Measurements from ENCODE around the gene RABEPK. TPM values are rescaled to one million over a fixed set of nuclear protein-coding genes. Genes with fewer than 3 reads are reported as not detected.
A peak's percentile ranks its signal among the peaks of the same experiment; 100 is the strongest.
"Not testable (repeated sequence)": the region's sequence is repeated elsewhere in the genome, so short reads cannot be mapped to it uniquely, and the experiment has no call there.

RABEPK gene
- total RNA-seq, 4 donors from 2014 or later = 10.9 to 16.5 (median 13.4) TPM

DNA sequence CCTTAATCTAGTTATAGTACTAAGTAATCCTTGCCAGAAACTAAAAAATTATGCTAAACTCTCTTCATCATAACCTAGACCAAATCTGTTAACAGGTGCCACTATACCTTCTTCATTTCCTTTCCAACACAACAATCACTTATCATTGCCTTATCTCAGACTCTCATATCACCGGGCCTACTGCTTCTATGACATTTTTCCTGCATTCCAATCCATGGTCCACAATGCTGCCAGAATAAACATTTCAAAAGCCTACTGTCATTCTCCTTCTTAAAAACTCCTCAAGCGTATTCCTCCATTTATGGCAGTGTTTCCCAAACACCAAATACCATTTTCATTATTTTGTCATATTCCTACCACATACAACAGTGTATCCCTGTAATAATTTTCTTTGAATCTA lies 17.3 kb upstream of the RABEPK start:
- ATAC-seq = no peak
- H3K36me3 ChIP-seq = no peaks in the 10 kb centered on the region
- TF ChIP-seq EP300 (IDR thresholded peaks at IDR 0.05) (no peak), POLR2AphosphoS5 (IDR thresholded peaks at IDR 0.05) (no peak), CTCF (IDR thresholded peaks at IDR 0.05) (no peak), POLR2A (IDR thresholded peaks at IDR 0.05) (no peak)
- H3K4me3 ChIP-seq = no peak overlapping the region
- H3K9me3 ChIP-seq = no peaks in the 10 kb centered on the region
- peaks cover 0 to 56% (median 21%) of the 10 kb centered on the region in 3 donors for H3K4me1 ChIP-seq
- no peaks in the 10 kb centered on the region for H3K27me3 ChIP-seq
- 15 to 28% methylated on average over 2 of the region's 2 CpGs for WGBS, 2 donors (ENCODE audit: low coverage in 1 of 2)
- H3K27ac ChIP-seq = peak overlapping the region in 2 of 4 donors; percentile 35

GRCh38 chr9:125183561-125183960 lies 16.8 kb upstream of the RABEPK start:
- Histone ChIP-seq H3K27me3 (no peaks in the 10 kb centered on the region), H3K4me1 (peaks cover 0 to 62% (median 26%) of the 10 kb centered on the region in 3 donors), H3K9me3 (no peaks in the 10 kb centered on the region), H3K27ac (peak overlapping the region in 3 of 4 donors; percentile 16 to 35 (median 35)), H3K36me3 (no peaks in the 10 kb centered on the region), H3K4me3 (no peak overlapping the region)
- TF ChIP-seq EP300 (IDR thresholded peaks at IDR 0.05) (no peak), POLR2AphosphoS5 (IDR thresholded peaks at IDR 0.05) (no peak)
- WGBS, 2 donors (ENCODE audit: low coverage in 1 of 2) = 75 to 76% methylated on average over 2 of the region's 2 CpGs
- ATAC-seq = no peak

DNA sequence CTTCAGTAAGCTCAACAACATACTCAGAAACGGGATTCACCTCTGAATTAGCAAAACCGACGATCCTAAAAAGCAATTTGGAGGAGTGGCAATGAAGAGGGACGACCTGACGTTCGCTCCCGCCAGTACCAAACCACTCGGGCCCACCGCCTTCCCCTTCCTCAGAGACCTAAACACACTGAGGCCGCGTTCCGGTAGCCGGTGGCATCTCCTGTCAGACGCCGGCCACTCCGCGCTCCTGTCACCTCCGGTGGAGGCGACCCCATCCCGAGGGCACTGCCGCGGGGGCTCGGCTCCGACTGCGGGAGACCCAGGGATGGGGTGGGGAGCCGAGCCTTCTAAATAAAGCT lies 11.4 kb upstream of the RABEPK start:
- H3K4me1 ChIP-seq = peaks cover 3 to 63% (median 20%) of the 10 kb centered on the region in 3 donors
- no peaks in the 10 kb centered on the region for H3K36me3 ChIP-seq
- no peaks in the 10 kb centered on the region for H3K27me3 ChIP-seq
- WGBS, 2 donors (ENCODE audit: low coverage in 1 of 2) = 0% methylated on average over 9 to 10 of the region's 26 CpGs
- TF ChIP-seq POLR2A (IDR thresholded peaks at IDR 0.05) = no peak
- TF ChIP-seq CTCF (IDR thresholded peaks at IDR 0.05) = no peak
- TF ChIP-seq POLR2AphosphoS5 (IDR thresholded peaks at IDR 0.05) = no peak
- no peak for TF ChIP-seq EP300 (IDR thresholded peaks at IDR 0.05)
- peak overlapping the region; percentile 72 to 99 for H3K4me3 ChIP-seq
- ATAC-seq = no peak
- H3K9me3 ChIP-seq = no peaks in the 10 kb centered on the region
- H3K27ac ChIP-seq = peak overlapping the region; percentile 86 to 98 (median 96)

DNA sequence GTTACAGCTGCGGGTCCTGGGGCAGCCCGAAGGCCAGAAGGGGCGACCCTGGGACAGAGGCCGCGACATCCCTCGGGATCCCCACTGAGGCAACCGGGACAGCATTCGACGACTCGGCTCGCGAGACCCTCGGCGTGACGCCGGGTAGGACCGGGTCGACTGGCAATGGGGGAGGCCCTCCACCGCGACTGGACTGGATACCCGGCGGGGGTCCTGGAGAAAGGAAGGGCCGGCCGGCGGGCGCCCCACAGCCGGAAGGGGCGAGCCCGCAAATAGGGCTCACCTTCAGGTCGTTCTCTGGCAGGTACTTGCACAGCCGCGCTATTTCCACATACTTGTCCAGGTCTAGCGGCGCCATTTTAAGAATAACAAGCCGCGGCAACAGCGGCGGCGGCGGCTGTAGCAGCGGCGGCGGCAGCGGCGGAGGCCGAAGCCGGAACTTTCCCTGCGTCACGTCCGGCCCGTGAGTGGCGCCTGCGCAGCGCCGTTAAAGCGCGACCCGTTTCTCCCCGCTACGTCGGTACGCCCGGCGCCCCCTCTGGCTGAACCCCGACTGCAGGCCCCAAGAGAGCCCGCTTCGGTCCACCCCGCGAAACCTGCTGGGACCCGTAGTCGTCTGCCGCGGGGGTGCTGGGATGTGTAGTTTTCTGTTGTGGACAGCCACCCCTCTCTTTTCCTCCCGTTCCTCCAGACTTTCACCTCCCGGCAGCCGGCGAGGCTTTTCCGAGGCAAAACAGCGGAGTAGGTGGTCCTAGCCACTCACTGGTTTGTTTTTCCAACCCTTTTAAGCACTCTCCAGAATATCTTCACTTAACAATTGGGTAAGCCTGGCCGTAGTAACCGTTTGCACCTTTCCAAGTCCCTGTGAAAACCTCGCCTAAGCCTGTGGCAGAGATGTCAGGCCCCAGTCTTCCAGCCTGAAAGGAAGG lies 10.7 kb upstream of the RABEPK start, which contains the start of gene PPP6C:
Gene PPP6C, minus strand, starts transcription at position 443 of the 929 bp plus-strand sequence. Its CDS starts 85 bp downstream, at position 358.
- TF ChIP-seq POLR2AphosphoS5 (IDR thresholded peaks at IDR 0.05) (peak; percentile 91), CTCF (IDR thresholded peaks at IDR 0.05) (peak in 3 of 4 experiments; percentile 70 to 76 (median 73)), EP300 (IDR thresholded peaks at IDR 0.05) (no peak), POLR2A (IDR thresholded peaks at IDR 0.05) (peak; percentile 81 to 85)
- Histone ChIP-seq H3K4me3 (peak within 1 kb of the TSS; percentile 72 to 99), H3K36me3 (no peaks in the 10 kb centered on the region), H3K27ac (peak within 1 kb of the TSS; percentile 86 to 98 (median 96)), H3K4me1 (peaks cover 3 to 56% (median 19%) of the 10 kb centered on the region in 3 donors), H3K27me3 (no peaks in the 10 kb centered on the region), H3K9me3 (no peaks in the 10 kb centered on the region)
- ATAC-seq = peak; percentile 99
- 0% methylated on average over 8 of the region's 82 CpGs for WGBS, 2 donors (ENCODE audit: low coverage in 1 of 2)

DNA sequence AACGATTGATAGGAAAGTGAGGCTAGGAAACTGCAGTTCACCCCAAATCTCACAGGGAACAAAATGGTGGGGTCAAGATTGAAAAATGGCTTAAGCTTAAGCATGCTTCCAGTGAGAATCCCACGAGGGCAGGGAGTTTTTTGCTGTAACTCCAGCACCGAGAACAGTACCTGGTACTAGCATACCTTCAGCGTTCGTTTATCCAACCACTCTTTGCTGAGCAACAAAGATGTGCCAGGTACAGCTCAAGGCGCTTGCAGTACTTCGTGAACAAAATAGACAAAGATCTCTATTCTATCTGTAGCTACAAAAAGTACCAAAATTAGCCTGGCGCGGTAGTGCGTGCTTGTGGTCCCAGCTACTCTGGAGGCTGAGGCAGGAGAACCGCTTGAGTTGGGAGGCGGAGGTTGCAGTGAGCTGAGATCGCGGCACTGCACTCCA lies 10.0 kb upstream of the RABEPK start:
- no peak for ATAC-seq

DNA sequence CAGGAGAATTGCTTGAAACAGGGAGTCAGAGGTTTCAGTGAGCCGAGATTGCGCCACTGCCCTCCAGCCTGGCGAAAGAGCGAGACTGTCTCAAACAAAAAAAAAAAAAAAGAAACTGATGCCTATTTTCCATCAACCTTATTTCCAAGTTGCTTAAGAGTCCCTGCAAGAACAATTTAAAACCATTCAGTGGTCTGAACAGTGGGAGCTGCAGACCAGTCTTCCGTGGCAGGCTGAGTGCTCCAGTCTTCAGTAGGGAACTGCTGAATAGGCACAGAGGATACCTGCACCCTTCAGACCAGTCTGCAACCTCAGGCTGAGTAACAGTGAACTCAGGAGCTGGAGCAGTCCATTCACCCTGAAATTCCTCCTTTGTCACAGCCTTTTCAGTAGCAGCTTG lies 5.9 kb upstream of the RABEPK start:
- ATAC-seq, H3K27me3 ChIP-seq, H3K27ac ChIP-seq, H3K4me3 ChIP-seq, H3K36me3 ChIP-seq, H3K9me3 ChIP-seq: not testable (repeated sequence)
- peaks cover 3 to 24% (median 5%) of the 10 kb centered on the region in 3 donors for H3K4me1 ChIP-seq
- whole genome bisulfite sequencing, 2 donors (ENCODE audit: low coverage in 1 of 2) = 86 to 90% methylated on average over 2 to 5 of the region's 5 CpGs

More for the DNA sequence above, 10.0 kb upstream of the RABEPK start:
- Histone ChIP-seq H3K4me3 (peak overlapping the region; percentile 72 to 99), H3K27me3 (no peaks in the 10 kb centered on the region), H3K27ac (peak overlapping the region; percentile 49 to 98 (median 96)), H3K36me3 (no peaks in the 10 kb centered on the region), H3K9me3 (no peaks in the 10 kb centered on the region), H3K4me1 (peaks cover 3 to 49% (median 19%) of the 10 kb centered on the region in 3 donors)
- WGBS, 2 donors (ENCODE audit: low coverage in 1 of 2) = 50 to 56% methylated on average over 4 to 14 of the region's 14 CpGs
- no peak for TF ChIP-seq CTCF (IDR thresholded peaks at IDR 0.05)
- TF ChIP-seq EP300 (IDR thresholded peaks at IDR 0.05) = no peak
- TF ChIP-seq POLR2A (IDR thresholded peaks at IDR 0.05) = no peak
- TF ChIP-seq POLR2AphosphoS5 (IDR thresholded peaks at IDR 0.05) = no peak

DNA sequence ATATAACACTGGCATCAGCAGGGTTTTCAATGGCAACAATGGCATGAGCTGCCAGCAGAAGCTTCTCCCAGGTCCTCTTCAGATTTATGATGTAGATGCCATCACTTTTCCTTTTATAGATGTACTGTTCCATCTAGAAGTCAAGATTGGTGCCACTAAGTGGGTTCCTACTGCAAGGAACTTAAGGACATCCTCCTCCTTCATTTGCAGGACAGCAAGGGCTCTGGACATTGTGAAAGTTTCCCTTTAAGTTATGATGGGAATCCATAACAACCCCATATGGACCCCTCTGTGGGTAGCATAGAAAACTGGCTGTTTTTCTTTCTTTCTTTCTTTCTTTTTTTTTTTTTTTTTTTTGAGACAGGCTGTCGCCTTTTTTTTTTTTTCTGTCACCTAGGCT lies 4.8 kb upstream of the RABEPK start:
- H3K27ac ChIP-seq, H3K36me3 ChIP-seq, H3K27me3 ChIP-seq, ATAC-seq, H3K9me3 ChIP-seq, H3K4me3 ChIP-seq: not testable (repeated sequence)
- no CpG with 5 or more reads among the region's 1 CpG for WGBS, 2 donors (ENCODE audit: low coverage in 1 of 2)
- peaks cover 1 to 23% (median 2%) of the 10 kb centered on the region in 3 donors for H3K4me1 ChIP-seq

Data from gastroesophageal sphincter (tissue), 4 donors.